Activated gamma-delta T cell treated with Interleukin-2 at 50 U/mL for 16 hours (primary cell): ENCODE measurements around the gene DLEC1.
"Not testable (repeated sequence)": the region's sequence is repeated elsewhere in the genome, so short reads cannot be mapped to it uniquely, and the experiment has no call there.

Source experiments
- DNase-seq: peaks from one replicate; pipeline ENCODE4 v3.0.0-alpha.2; 2020

DLEC1 gene

GRCh38 chr3:38127611-38128302 is 88.7 kb downstream of the DLEC1 start:
- no peak for DNase-seq

- no peak for DNase-seq
Observed at GRCh38 chr3:38128303-38128655, 89.3 kb downstream of the DLEC1 start.

- DNase-seq, result no peak
Observed at GRCh38 chr3:38129058-38129457, 90.0 kb downstream of the DLEC1 start.

GRCh38 chr3:38130631-38131065 is 91.6 kb downstream of the DLEC1 start:
- no peak for DNase-seq

GRCh38 chr3:38131621-38132369 is 92.8 kb downstream of the DLEC1 start:
- no peak for DNase-seq

GRCh38 chr3:38133209-38133556 is 94.2 kb downstream of the DLEC1 start:
- DNase-seq, result no peak

- no peak for DNase-seq
Observed at GRCh38 chr3:38133557-38134405, 94.8 kb downstream of the DLEC1 start.

- DNase-seq, result not testable (repeated sequence)
Observed at GRCh38 chr3:38134517-38135143, 95.6 kb downstream of the DLEC1 start.

GRCh38 chr3:38135621-38136277 is 96.7 kb downstream of the DLEC1 start:
- not testable (repeated sequence) for DNase-seq

- DNase-seq, result no peak
Observed at GRCh38 chr3:38136393-38136776, 97.4 kb downstream of the DLEC1 start.

GRCh38 chr3:38136777-38137614 is 98.0 kb downstream of the DLEC1 start, which contains the start of gene ACAA1:
Gene ACAA1 (minus strand): TSS chr3:38137127. CDS start chr3:38137035, 92 bp downstream.
- peak; percentile 98 for DNase-seq

GRCh38 chr3:38137615-38138348 is 98.8 kb downstream of the DLEC1 start:
- no peak for DNase-seq

- peak; percentile 85 for DNase-seq
Observed at GRCh38 chr3:38138349-38139190, 99.6 kb downstream of the DLEC1 start, which contains the start of gene MYD88. Gene MYD88 (plus strand): TSS chr3:38138661. CDS start chr3:38138701, 40 bp downstream.

GRCh38 chr3:38139191-38139590 is 100.2 kb downstream of the DLEC1 start:
- no peak for DNase-seq

GRCh38 chr3:38139652-38140051 is 100.6 kb downstream of the DLEC1 start:
- DNase-seq, result no peak

- DNase-seq, result no peak
Observed at GRCh38 chr3:38140326-38141172, 101.5 kb downstream of the DLEC1 start.

- DNase-seq, result no peak
Observed at GRCh38 chr3:38141173-38141951, 102.4 kb downstream of the DLEC1 start.

- DNase-seq, result no peak
Observed at GRCh38 chr3:38141952-38142273, 102.9 kb downstream of the DLEC1 start.
